Colonic mucosa (tissue), 4 donors: ENCODE data around the gene DOHH. TPM values are rescaled to one million over a fixed set of nuclear protein-coding genes. Genes with fewer than 3 reads are reported as not detected.

Experiments used
- DNase-seq: peaks from one replicate; pipeline ENCODE4 v3.0.0-alpha.2; 2020
- H3K27ac ChIP-seq: fragments of 200-600 bp; one replicate; pipeline ENCODE4 v1.8.0; 2021
- H3K27me3 ChIP-seq: fragments of 200-600 bp; one replicate; pipeline ENCODE4 v1.8.0; 2021
- H3K36me3 ChIP-seq: fragments of 200-600 bp; one replicate; pipeline ENCODE4 v1.8.0; 2021
- H3K4me1 ChIP-seq: fragments of 200-600 bp; one replicate; pipeline ENCODE4 v1.8.0; 2021; ENCODE audit warnings: mild to moderate bottlenecking
- H3K4me3 ChIP-seq: fragments of 200-600 bp; one replicate; pipeline ENCODE4 v1.8.0; 2021
- H3K9ac ChIP-seq, 2 donors: one replicate each; pipeline ENCODE4 v1.7.0; 2013; ENCODE audit warnings: control low read depth in 2 of 2, low read depth in 2 of 2, low read length in 2 of 2
- H3K9me3 ChIP-seq: fragments of 200-600 bp; one replicate; pipeline ENCODE4 v1.8.0; 2021
- CTCF ChIP-seq: fragments of 200-600 bp; IDR thresholded peaks from one replicate; pipeline ENCODE4 v1.8.0; 2022; ENCODE audit warnings: antibody characterized with exemption, mild to moderate bottlenecking
- intact Hi-C: fragments of 100-400 bp; cut with DNase I; formaldehyde crosslinking; loops from one replicate; pipeline ENCODE4 v1.14.1; 2022
- total RNA-seq, 2 donors: library from RNA; stranded (reverse); fragmentation: NEBNext Ultra II Directional in 1 of 2; extraction: Animal tissue kit (Norgen Biotek cat#: 25700) in 1 of 2; gene quantifications; one replicate each; pipeline ENCODE4 v1.2.1, GENCODE V29; 2021
- donor health status: healthy.
- donor health status: DM: no; HTN: no; CAD: no.
- donor health status: DM: no; HTN: no; CAD: no.

Gene DOHH
- total RNA-seq, 2 donors from 2014 or later: 9.5 to 24.4 TPM

- peaks cover 18% of the 10 kb centered on the region for H3K36me3 ChIP-seq
- H3K9ac ChIP-seq: no peak overlapping the region
- intact Hi-C loops: no loop called here
- peaks cover 3% of the 10 kb centered on the region for H3K4me1 ChIP-seq
- H3K27ac ChIP-seq: no peak overlapping the region
- no peaks in the 10 kb centered on the region for H3K9me3 ChIP-seq
- no peaks in the 10 kb centered on the region for H3K27me3 ChIP-seq
- no peak overlapping the region for H3K4me3 ChIP-seq
- no peak for DNase-seq
- no peak for TF ChIP-seq CTCF
Observed at GRCh38 chr19:3494559-3494958, 5.9 kb downstream of the DOHH start.

DNA sequence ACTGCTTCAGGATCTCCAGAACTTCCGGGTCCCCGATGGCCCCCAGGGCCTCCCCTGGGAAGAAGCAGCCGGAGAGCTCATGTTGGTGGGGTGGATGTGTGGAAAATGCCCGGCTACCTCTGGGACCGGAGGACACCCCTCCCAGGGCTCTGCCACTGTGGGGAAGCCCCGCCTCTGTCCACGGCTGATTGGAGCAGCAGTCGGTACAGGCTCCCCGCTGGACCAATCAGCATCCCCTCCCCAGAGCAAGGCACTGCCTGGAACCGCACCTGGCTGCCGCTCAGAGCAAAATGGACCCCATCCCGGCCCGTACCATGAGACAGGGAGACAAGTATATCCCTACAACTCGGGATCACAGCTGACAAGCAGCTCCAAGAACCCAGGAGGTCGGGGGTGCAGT is 6.4 kb downstream of the DOHH start:
- intact Hi-C loops: no loop called here
- Histone ChIP-seq H3K36me3 (peaks cover 18% of the 10 kb centered on the region), H3K27me3 (no peaks in the 10 kb centered on the region), H3K4me1 (no peaks in the 10 kb centered on the region), H3K9ac (no peak overlapping the region), H3K27ac (no peak overlapping the region), H3K9me3 (no peaks in the 10 kb centered on the region), H3K4me3 (no peak overlapping the region)
- DNase-seq: no peak
- no peak for TF ChIP-seq CTCF

GRCh38 chr19:3493651-3494050 is 6.8 kb downstream of the DOHH start:
- no peaks in the 10 kb centered on the region for H3K4me1 ChIP-seq
- H3K9ac ChIP-seq: no peak overlapping the region
- intact Hi-C loops: no loop called here
- TF ChIP-seq CTCF: no peak
- no peak overlapping the region for H3K4me3 ChIP-seq
- no peak overlapping the region for H3K27ac ChIP-seq
- H3K27me3 ChIP-seq: no peaks in the 10 kb centered on the region
- H3K36me3 ChIP-seq: peaks cover 18% of the 10 kb centered on the region
- no peaks in the 10 kb centered on the region for H3K9me3 ChIP-seq
- DNase-seq: no peak

DNA sequence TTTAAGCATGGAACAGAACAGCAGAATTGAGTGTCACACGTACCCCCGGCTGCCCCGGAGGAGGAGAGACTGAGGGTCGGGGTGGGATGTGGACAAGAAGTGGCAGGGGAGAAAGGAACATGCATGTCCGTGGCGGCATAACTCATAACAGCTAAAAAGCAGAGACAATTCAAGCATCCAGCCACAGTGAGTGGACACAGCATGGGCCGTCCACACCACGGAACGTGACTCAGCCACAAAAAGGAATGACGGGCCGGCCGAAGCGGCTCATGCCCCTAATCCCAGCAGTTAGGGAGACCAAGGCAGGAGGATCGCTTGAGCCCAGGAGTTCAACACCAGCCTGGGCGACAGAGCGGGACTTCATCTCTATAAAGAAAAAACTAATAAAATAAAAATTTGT is 7.6 kb downstream of the DOHH start:
- Histone ChIP-seq H3K27me3 (no peaks in the 10 kb centered on the region), H3K9me3 (no peaks in the 10 kb centered on the region), H3K27ac (no peak overlapping the region), H3K4me3 (no peak overlapping the region), H3K9ac (no peak overlapping the region), H3K36me3 (peaks cover 18% of the 10 kb centered on the region), H3K4me1 (no peaks in the 10 kb centered on the region)
- intact Hi-C loops: no loop called here
- TF ChIP-seq CTCF: no peak
- no peak for DNase-seq

- Histone ChIP-seq H3K4me3 (no peak overlapping the region), H3K4me1 (no peaks in the 10 kb centered on the region), H3K9me3 (no peaks in the 10 kb centered on the region), H3K27me3 (no peaks in the 10 kb centered on the region), H3K9ac (no peak overlapping the region), H3K36me3 (peaks cover 18% of the 10 kb centered on the region), H3K27ac (no peak overlapping the region)
- intact Hi-C loops: no loop called here
- TF ChIP-seq CTCF: no peak
- DNase-seq: no peak
Observed at GRCh38 chr19:3492131-3492839, 8.2 kb downstream of the DOHH start.
